HG02981 (cell line): ENCODE measurements around the gene TCP11L2.
A peak's percentile ranks its signal among the peaks of the same experiment; 100 is the strongest.
"Not testable (repeated sequence)": the region's sequence is repeated elsewhere in the genome, so short reads cannot be mapped to it uniquely, and the experiment has no call there.

Experiments
- ATAC-seq: cut with Tn5 transposase; IDR thresholded peaks from one replicate; pipeline ENCODE4 v1.9.1; 2021; ENCODE audit warnings: mild to moderate bottlenecking, moderate library complexity; ENCODE audit not compliant: unreplicated experiment

TCP11L2 gene

DNA sequence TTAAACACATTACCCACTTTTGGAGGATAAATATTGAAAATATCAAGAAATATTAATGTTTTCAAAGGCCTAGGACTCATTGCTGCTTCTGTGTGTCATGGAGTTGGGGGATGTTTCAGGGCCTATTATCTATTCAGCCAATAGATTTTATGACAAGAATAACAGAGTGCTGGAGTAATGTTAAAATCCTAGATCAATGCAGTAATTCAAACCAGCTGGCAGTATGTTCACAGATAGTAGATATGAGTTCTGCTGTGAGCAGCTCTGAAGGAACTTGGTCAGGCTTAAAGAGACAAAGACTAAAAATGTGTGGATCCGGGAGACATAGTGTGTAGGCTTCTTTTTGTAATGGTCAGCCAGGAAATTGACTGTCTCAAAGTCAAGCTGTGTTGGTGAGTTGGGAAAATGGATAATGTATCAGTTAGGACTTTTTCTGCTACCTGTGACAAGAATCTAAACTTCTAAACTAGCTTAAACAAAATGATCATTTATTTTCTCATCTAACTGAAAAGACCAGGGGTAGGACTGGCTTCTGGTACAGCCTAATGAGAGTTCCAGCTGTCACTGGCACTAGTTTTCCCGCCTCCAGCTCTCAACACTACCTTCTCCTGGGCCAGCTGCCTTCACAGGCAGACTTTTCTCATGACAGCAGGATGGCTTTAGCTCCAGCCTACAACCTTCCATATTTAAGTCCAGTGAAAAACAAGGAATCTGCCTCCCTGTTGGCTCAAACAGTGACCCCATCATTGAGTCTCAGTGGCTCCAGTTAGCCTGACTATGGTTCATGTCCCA is 38.7 kb downstream of the TCP11L2 start:
- ATAC-seq = no peak

DNA sequence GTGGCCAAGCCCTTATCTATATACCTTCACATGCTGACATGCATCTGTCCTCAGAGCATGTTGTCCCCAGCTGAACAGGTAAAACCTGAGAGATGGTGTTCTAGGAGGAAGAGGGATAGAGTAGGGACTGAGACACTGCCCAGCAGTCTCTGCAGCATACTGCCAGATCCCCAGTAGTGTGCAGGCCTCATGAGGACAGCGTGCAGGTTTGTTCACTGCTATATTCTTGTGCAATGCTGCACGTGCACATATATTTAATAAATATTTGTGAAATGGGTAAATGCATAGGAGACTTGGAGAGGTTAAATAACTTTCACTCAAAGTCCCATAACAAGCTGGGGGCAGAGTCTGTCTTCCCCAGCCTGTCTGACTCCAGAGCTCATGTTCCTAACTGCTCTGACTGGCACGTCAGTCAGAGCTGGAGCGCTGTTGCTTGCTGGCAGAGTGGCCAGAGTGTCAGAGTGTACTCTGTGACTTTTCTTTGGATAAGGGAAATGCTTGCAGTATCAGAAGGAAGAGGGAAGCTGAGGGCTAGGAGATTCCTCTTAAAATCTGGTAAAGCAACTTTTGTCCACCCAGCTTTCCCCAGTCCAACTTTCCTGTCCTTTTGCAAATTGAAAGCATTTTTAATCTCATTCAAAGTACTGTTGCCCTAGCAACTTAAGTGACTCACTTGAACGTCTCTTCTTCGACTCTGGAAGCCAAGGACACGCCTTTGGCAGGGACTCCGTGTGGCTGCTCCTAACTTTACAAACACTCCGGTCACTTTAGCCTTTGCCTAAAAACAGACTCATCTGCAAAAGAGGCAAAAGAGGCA is 40.1 kb downstream of the TCP11L2 start:
- ATAC-seq = no peak

GRCh38 chr12:106343214-106343528 is 40.6 kb downstream of the TCP11L2 start:
- no peak for ATAC-seq

DNA sequence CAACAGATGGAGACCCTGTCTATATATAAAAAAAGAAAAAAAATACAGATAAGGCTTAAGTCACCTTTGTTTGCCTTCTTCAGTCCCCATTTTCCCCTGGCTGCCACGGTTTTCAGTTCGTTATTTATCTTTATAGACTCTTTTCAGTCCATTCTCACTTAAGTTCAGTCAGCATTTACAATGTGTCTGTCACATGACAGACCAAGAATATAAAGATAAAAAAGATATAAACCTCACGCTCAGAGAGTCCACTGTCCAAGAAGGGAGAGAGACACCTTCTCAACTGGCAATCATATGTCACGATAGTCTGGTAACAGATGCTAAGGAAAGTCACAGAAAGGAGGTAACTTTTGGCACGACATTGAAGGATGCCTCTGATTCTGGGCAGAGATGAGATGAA is 41.6 kb downstream of the TCP11L2 start:
- ATAC-seq = no peak

DNA sequence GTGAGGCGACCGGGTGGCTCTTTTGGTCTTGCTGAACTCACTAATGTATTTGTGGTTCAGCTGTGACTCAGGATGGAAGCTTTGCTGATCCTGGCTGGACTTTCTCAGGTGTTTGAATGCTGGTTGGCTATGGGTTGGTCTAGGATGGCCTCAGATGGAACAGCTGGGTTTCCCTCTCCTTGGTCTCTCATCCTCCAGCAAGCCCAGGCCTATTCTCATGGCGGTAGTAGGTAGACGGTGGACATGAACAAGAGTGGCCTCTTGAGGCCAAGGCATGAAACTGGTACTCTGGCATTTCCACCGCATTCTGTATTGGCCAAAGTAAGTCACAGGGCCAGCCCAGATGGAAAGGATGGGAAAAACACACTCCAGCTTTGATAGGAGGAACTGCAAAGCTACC is 43.2 kb downstream of the TCP11L2 start:
- no peak for ATAC-seq

GRCh38 chr12:106348411-106348810 is 45.9 kb downstream of the TCP11L2 start:
- no peak for ATAC-seq

GRCh38 chr12:106353175-106353574 is 50.6 kb downstream of the TCP11L2 start:
- no peak for ATAC-seq

GRCh38 chr12:106357549-106358395 is 55.2 kb downstream of the TCP11L2 start, which contains the start of gene POLR3B:
TSS of gene POLR3B (plus strand) at chr12:106357748. CDS start at chr12:106357880, 132 bp downstream.
- ATAC-seq = peak; percentile 92

DNA sequence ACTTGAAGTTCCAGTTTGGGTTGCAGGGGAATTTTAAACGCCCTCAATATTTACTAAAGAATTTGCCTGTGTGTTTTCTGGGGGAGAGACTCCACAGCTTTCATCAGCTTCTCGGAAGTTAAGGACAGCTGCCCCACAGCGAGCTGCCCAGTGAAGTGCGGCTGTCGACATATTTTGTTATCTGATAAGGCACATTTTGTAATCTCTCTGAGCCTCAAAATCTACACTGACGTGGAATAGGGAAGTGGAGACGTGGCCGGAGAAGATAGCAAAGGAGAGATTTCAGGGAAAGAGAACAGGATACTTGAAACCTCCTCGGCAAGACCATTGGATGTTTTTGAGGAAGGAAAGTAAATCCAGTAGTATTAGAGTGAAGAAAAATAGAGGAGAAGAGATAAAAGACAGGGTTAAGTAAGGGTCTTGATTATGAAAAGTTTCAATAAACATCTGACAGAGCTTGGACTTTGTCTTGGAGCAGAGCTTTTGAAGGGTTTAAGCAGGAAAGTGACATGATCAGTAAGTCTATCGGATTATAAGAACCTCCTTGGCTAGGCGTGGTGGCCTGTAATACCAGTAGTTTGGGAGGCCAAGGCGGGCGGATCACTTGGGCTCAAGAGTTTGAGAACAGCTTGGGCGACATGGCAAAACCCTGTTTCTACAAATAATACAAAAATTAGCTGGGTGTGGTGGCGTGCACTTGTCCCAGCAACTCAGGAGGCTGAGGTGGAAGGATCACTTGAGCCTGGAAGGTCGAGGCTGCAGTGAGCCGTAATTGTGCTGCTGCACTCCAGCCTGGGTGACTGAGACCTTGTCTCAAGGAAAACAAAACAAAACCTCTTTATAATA is 56.1 kb downstream of the TCP11L2 start:
- peak; percentile 10 for ATAC-seq

DNA sequence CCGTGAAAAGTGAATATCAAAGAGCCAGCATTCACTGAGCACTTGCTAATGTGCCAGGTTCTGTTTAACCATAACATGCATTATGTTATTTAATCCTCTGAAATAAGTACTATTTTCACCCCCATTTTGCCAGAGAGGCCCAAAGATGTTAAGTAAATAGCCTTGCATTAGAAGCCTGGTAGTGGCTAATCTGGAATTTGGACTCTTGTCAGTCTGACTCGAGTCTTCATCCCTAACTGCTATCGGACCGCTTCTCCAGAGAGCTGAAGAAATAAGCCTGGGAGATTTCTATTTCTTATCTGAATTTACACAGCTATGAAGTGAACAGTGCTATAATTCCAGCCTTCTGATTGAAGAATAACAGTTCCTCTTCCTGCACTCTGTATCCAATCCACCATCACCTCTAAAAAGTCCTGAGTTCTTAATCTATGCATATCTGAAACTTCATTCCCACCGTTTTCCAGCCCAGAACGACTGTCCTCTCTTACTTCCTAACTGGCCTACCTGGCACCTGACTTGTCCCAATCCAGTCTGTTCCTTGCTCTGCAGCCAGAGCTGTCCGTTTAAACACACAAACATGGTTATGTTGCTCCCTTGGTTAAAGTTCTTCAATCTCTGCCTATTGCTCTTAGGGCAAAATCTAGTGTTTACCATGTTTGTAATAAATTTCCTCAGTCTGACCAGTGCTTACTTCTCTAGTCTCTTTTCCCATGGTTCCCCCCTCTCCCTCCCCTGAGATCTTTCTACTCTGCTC is 57.3 kb downstream of the TCP11L2 start:
- no peak for ATAC-seq

GRCh38 chr12:106360400-106360994 is 58.0 kb downstream of the TCP11L2 start:
- ATAC-seq = no peak

GRCh38 chr12:106362971-106363370 is 60.4 kb downstream of the TCP11L2 start:
- no peak for ATAC-seq

DNA sequence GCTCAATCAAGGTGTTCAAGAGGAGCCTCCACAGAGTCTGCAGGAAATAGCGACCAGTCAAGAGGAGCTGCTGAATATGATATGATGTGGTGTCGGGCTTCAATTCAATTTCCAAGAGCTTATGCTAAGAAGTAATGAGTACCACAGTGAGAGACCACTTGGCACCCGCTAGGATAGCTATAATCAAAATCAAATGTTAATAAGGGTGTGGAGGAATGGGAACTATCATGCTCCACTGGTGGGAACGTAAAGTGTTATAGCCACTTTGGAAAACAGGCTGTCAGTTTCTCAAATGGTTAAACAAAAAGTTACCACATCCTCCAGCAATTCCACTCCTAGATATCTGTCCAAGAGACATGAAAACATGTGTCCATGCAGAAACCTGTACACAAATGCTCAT is 61.7 kb downstream of the TCP11L2 start:
- ATAC-seq = no peak

- no peak for ATAC-seq
Measured at GRCh38 chr12:106369624-106370346, 67.3 kb downstream of the TCP11L2 start.

GRCh38 chr12:106378788-106379187 is 76.3 kb downstream of the TCP11L2 start:
- ATAC-seq = no peak

GRCh38 chr12:106380954-106381353 is 78.4 kb downstream of the TCP11L2 start:
- ATAC-seq = no peak

- ATAC-seq = not testable (repeated sequence)
Measured at GRCh38 chr12:106381866-106382265, 79.3 kb downstream of the TCP11L2 start.

- ATAC-seq = no peak
Measured at GRCh38 chr12:106386813-106387535, 84.4 kb downstream of the TCP11L2 start.
